GM18511 (cell line): ENCODE data around the gene RYR3.

Source experiments
- ATAC-seq: cut with Tn5 transposase; IDR thresholded peaks from one replicate; pipeline ENCODE4 v1.9.1; 2021; ENCODE audit warnings: mild to moderate bottlenecking, moderate library complexity; ENCODE audit not compliant: unreplicated experiment

The RYR3 gene

DNA sequence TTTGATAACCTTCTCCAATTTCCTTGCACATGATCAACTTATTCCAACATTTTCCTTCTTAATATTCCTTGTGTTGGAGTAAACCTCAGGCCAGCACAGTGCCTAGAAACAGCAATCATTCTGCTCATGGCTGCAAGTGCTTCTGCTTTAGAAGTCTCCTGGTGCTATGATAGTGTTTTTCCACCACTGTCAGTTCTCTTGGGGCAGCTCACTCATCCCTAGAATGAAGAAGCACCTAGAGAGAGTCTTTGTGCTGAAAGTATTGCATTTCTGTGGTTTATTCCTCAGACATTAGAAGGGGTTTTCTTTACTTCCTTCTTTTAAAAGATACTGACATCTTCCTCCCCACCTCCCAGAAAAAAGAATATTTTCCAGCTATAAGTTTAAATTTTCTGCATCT lies 183.5 kb downstream of the RYR3 start:
- no peak for ATAC-seq

DNA sequence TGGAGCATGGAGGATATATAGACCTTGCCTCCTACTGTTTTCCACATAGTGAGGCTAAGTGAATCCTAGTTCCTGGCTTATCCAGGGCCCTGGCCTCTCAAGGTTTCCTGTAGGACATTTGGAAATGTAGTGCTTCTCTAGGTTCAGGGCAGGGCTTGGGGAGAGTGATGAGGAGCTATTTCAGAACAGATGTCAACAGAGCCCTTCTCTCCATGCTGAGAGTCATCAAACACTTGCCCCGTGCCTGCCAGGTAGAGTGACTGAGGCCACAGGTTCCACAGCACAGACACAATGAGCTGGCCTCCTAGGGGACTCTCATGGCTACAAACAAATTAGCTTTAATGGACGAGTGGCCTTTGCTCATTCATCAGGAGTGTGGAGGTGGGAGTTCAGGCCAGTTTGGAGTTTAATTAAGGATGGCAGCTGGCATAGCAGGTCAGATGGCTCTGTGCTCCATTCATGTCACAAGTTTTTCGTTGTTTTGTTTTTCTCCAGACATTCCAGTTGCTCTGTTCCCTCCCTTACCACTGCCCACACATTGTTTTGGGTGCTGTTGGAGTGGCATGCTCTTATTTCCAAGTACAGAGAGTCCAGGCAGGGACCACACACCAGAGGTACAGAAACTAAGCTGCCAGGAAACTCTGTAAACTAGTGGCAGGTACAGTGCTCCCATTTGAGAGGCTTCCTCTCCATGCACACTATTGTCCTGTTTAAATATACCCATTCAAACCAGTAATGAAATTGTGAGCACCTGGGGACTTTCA lies 189.8 kb downstream of the RYR3 start:
- ATAC-seq, result no peak

GRCh38 chr15:33503681-33504080 lies 192.9 kb downstream of the RYR3 start:
- ATAC-seq, result no peak

DNA sequence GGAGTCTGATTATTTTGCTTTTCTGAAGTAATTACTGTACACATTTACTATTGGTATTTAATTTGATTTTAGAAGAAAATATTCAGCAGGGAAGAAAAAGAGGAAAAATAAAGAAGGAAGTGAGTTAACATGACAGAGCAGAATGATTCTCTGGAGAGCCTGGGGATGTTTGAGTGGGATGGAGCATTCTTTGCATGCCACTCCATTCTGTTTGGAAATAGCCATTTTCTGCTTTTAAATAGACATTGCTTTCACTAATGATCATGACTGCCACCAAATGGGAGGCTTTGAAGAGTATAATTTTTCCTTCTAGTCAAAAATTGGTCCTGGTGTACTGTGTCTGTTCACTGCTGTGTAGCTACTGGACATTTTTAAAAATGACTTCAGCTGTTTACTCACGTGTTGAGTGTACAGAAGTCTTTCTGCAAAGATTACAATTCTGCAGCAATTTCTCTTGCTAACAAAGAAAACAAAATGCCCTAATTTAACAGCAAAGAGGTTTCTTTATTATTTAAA lies 196.1 kb downstream of the RYR3 start:
- no peak for ATAC-seq

DNA sequence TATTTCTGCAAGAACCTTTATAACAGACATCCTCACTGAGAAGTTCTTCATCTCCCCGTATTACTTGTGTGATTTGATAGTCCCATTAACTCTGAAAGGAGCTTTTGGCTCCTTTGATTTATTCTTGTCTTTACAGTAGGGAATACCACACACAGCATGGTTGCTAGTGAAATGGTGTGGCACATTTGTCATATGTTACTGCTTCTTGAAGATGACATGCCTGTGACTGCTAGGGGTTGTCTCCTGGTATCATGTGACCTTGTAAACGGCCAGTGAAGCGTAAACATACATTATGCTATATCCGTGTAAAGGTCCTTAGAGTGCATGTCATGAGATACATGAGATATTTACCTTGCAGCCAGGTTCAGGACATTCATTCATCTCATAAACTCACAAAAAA lies 197.9 kb downstream of the RYR3 start:
- no peak for ATAC-seq

GRCh38 chr15:33515121-33515520 lies 204.4 kb downstream of the RYR3 start:
- no peak for ATAC-seq

GRCh38 chr15:33516563-33516962 lies 205.8 kb downstream of the RYR3 start:
- no peak for ATAC-seq

DNA sequence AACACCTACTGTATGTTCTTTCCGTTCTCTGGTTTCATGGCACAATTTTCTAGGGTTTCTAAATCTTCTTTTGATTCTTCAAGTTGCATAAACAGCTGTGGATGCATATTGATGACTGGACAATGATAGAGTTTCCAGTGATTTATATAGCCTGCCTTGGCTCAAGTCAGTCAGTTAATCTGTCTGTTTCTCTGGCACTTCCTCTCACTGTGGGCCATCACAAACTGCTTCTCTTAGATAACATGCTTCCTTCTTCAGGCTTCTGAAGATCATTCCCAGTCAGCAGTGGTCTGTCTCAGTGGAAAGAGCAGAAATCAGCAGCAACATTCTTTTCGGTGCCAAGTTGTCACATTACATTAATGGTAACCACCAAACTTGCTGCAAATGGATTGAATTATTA lies 207.2 kb downstream of the RYR3 start:
- no peak for ATAC-seq

DNA sequence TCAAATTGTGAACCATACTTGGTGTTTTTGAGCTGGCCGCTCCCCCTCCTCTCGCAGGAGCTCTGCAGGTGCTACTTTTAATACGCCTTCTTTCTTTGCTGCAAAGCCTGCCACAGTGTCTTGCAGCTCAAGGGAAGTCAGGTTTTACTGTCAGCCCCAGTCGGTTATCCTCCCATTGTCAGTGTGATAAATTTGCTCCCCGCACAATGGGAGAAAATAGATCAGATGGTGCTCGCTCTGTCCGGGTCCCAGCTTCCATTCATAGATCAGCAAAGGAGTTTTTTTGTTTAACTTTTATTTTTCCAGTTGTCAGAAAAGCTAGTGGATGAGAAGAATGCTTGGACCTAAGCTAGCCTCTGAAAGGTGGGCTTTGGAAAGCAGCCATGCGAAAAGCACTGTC lies 207.7 kb downstream of the RYR3 start:
- no peak for ATAC-seq

- ATAC-seq, result no peak
Measured at GRCh38 chr15:33524274-33524673, 213.5 kb downstream of the RYR3 start.

- ATAC-seq, result no peak
Measured at GRCh38 chr15:33526532-33526931, 215.8 kb downstream of the RYR3 start.

- no peak for ATAC-seq
Measured at GRCh38 chr15:33533197-33533596, 222.4 kb downstream of the RYR3 start.

DNA sequence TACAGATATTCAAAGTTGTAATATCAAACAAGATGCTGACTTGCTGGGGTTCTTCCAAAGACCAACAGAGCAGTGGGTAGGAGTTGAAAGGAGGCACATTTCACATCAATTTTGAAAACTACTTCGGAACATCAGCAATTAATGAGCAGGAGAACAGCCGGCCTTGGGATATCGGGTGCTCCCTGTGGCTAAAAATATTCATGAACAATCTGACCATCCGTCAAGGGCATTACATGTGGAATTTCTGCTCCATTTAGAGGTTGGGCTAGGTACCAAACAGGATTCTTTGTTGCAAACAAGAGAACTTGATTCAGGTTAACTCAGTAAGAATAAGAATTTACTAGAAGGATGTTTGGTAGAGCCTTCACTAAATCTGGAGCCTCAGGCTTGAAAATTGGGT lies 223.9 kb downstream of the RYR3 start:
- ATAC-seq, result no peak

DNA sequence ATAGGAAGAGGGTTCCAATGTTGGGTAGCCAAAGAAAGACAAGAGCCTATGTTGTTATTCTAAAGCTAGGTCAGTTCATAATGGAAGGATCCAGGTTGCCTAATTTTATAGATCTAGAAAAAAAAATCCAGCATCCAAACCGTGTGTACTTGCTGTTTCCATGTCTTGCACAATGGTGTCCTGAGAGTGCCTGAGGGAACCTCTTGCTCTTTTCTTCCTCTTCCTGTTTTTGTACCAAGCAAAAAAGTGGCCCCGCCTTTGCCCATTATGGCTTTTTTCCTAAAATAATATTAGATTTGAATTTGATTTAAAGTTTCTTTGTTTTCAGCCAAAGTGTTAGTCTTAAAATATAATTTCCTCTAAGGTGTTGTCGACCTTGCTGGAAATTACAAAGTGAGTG lies 224.4 kb downstream of the RYR3 start:
- no peak for ATAC-seq

GRCh38 chr15:33539825-33540573 lies 229.2 kb downstream of the RYR3 start:
- no peak for ATAC-seq

GRCh38 chr15:33543957-33544356 lies 233.2 kb downstream of the RYR3 start:
- ATAC-seq, result no peak

- no peak for ATAC-seq
Measured at GRCh38 chr15:33545866-33546265, 235.1 kb downstream of the RYR3 start.

GRCh38 chr15:33547876-33548275 lies 237.1 kb downstream of the RYR3 start:
- no peak for ATAC-seq

- ATAC-seq, result no peak
Measured at GRCh38 chr15:33551860-33552259, 241.1 kb downstream of the RYR3 start.

DNA sequence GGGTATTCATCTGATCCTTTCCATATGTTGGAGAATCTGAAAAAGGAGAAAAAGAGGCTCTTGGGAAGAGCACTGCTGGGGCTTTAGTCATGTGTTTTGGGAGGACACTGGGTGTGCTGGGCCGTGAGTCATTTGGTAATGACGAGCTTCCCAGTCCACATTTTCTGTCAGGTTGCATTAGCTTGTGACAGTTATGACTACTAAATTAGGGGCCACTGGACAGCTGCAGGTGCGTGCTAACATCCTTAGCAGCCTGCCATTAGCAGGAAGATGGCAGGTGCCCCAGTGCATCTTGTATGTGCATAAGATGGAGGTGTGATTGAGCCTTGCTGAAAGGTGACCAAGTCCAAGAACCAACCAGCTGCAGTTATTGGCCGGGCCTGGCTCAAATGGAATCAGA lies 242.4 kb downstream of the RYR3 start:
- no peak for ATAC-seq

- ATAC-seq, result no peak
Measured at GRCh38 chr15:33559207-33559890, 248.6 kb downstream of the RYR3 start.

DNA sequence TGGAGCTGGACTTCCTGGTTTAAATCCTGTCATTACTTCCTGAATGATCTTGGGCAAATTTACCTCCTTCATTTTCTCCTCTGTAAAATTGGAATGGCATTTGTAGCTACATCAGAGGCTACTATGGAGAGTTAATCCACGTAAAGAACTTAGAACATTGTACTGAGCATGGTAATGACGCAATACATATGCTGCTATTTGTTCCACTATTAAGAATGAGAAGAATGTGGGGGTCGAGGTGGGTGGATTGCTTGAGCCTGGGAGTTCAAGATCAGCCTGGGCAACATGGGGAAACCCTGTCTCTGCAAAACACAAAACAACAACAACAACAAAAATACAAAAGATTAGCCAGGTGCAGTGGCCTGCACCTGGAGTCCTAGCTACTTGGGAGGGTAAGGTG lies 250.6 kb downstream of the RYR3 start:
- no peak for ATAC-seq
